KOPT-K1 (cell line): ENCODE measurements around the gene UGT1A10.

Experiments used
- H3K27ac ChIP-seq: fragments of 200-600 bp; sonication (generic); 2 replicates; pipeline ENCODE4 v1.5.1; 2016; ENCODE audit warnings: antibody characterized with exemption, mild to moderate bottlenecking, low read depth, low read length; ENCODE audit not compliant: poor library complexity, severe bottlenecking
- H3K36me3 ChIP-seq: fragments of 200-600 bp; sonication (generic); 2 replicates; pipeline ENCODE4 v1.5.1; 2017; ENCODE audit warnings: antibody characterized with exemption, mild to moderate bottlenecking, low read length, moderate library complexity; ENCODE audit not compliant: insufficient read depth
- H3K9me3 ChIP-seq: fragments of 200-600 bp; sonication (generic); 2 replicates; pipeline ENCODE4 v1.5.1; 2017; ENCODE audit warnings: antibody characterized with exemption, low read length, mild to moderate bottlenecking; ENCODE audit not compliant: insufficient read depth, poor library complexity, severe bottlenecking

UGT1A10 gene

GRCh38 chr2:233758849-233759248 is 122.6 kb downstream of the UGT1A10 start:
- Histone ChIP-seq H3K9me3 (no peaks in the 10 kb centered on the region), H3K36me3 (no peaks in the 10 kb centered on the region)

GRCh38 chr2:233760043-233760442 is 123.8 kb downstream of the UGT1A10 start, which contains the start of gene UGT1A1:
TSS of gene UGT1A1 (plus strand) at chr2:233760270. CDS start at chr2:233760288, 18 bp downstream.
- Histone ChIP-seq H3K36me3 (no peaks in the 10 kb centered on the region), H3K9me3 (no peaks in the 10 kb centered on the region), H3K27ac (no peak within 1 kb of the TSS)

More at GRCh38 chr2:233758849-233759248, 122.6 kb downstream of the UGT1A10 start:
- H3K27ac ChIP-seq = no peak overlapping the region

- Histone ChIP-seq H3K27ac (no peak overlapping the region), H3K36me3 (no peaks in the 10 kb centered on the region)
Observed at GRCh38 chr2:233761040-233761769, 125.0 kb downstream of the UGT1A10 start.

GRCh38 chr2:233764264-233764663 is 128.0 kb downstream of the UGT1A10 start:
- no peak overlapping the region for H3K27ac ChIP-seq
- no peaks in the 10 kb centered on the region for H3K9me3 ChIP-seq
- H3K36me3 ChIP-seq = no peaks in the 10 kb centered on the region

More at GRCh38 chr2:233761040-233761769, 125.0 kb downstream of the UGT1A10 start:
- no peaks in the 10 kb centered on the region for H3K9me3 ChIP-seq

- no peak overlapping the region for H3K27ac ChIP-seq
- H3K36me3 ChIP-seq = no peaks in the 10 kb centered on the region
- no peaks in the 10 kb centered on the region for H3K9me3 ChIP-seq
Observed at GRCh38 chr2:233764761-233765160, 128.5 kb downstream of the UGT1A10 start.

GRCh38 chr2:233766416-233766815 is 130.2 kb downstream of the UGT1A10 start:
- Histone ChIP-seq H3K36me3 (no peaks in the 10 kb centered on the region), H3K27ac (no peak overlapping the region), H3K9me3 (no peaks in the 10 kb centered on the region)

GRCh38 chr2:233768076-233768475 is 131.8 kb downstream of the UGT1A10 start:
- H3K36me3 ChIP-seq = no peaks in the 10 kb centered on the region
- H3K27ac ChIP-seq = no peak overlapping the region
- no peaks in the 10 kb centered on the region for H3K9me3 ChIP-seq

GRCh38 chr2:233769260-233769659 is 133.0 kb downstream of the UGT1A10 start:
- Histone ChIP-seq H3K27ac (no peak overlapping the region), H3K9me3 (no peaks in the 10 kb centered on the region), H3K36me3 (no peaks in the 10 kb centered on the region)

- Histone ChIP-seq H3K27ac (no peak overlapping the region), H3K36me3 (no peaks in the 10 kb centered on the region), H3K9me3 (peaks cover 20% of the 10 kb centered on the region)
Observed at GRCh38 chr2:233772153-233772552, 135.9 kb downstream of the UGT1A10 start.

- no peaks in the 10 kb centered on the region for H3K36me3 ChIP-seq
- H3K27ac ChIP-seq = no peak overlapping the region
Observed at GRCh38 chr2:233772583-233772982, 136.3 kb downstream of the UGT1A10 start.

GRCh38 chr2:233773854-233774253 is 137.6 kb downstream of the UGT1A10 start:
- Histone ChIP-seq H3K27ac (no peak overlapping the region), H3K9me3 (peaks cover 24% of the 10 kb centered on the region)

More at GRCh38 chr2:233772583-233772982, 136.3 kb downstream of the UGT1A10 start:
- H3K9me3 ChIP-seq = peaks cover 24% of the 10 kb centered on the region

GRCh38 chr2:233775414-233775813 is 139.2 kb downstream of the UGT1A10 start:
- Histone ChIP-seq H3K36me3 (no peaks in the 10 kb centered on the region), H3K27ac (no peak overlapping the region), H3K9me3 (peaks cover 24% of the 10 kb centered on the region)

More at GRCh38 chr2:233773854-233774253, 137.6 kb downstream of the UGT1A10 start:
- H3K36me3 ChIP-seq = no peaks in the 10 kb centered on the region

- no peaks in the 10 kb centered on the region for H3K36me3 ChIP-seq
- H3K27ac ChIP-seq = no peak within 1 kb of the TSS
- H3K9me3 ChIP-seq = peaks cover 24% of the 10 kb centered on the region
Observed at GRCh38 chr2:233778030-233778429, 141.8 kb downstream of the UGT1A10 start, which contains the start of gene MROH2A. TSS of gene MROH2A (plus strand) at chr2:233778330. CDS start at chr2:233779359, 1,029 bp downstream.

GRCh38 chr2:233779722-233780121 is 143.5 kb downstream of the UGT1A10 start:
- Histone ChIP-seq H3K36me3 (no peaks in the 10 kb centered on the region), H3K9me3 (peaks cover 29% of the 10 kb centered on the region), H3K27ac (no peak overlapping the region)

GRCh38 chr2:233780771-233781170 is 144.5 kb downstream of the UGT1A10 start:
- Histone ChIP-seq H3K27ac (no peak overlapping the region), H3K9me3 (peaks cover 21% of the 10 kb centered on the region), H3K36me3 (no peaks in the 10 kb centered on the region)

GRCh38 chr2:233789554-233789953 is 153.3 kb downstream of the UGT1A10 start:
- Histone ChIP-seq H3K9me3 (peaks cover 9% of the 10 kb centered on the region), H3K27ac (no peak overlapping the region), H3K36me3 (no peaks in the 10 kb centered on the region)
